GM15510 (cell line): ENCODE data around the gene INVS.

Experiments used
- POLR2A ChIP-seq: IDR thresholded peaks from 3 replicates; pipeline ENCODE4 v1.6.1; 2011; ENCODE audit warnings: borderline replicate concordance; ENCODE audit not compliant: insufficient read length; ENCODE audit errors: extremely low read depth

Gene INVS

GRCh38 chr9:100098887-100099721, at the start of gene INVS, which contains the start of gene ERP44:
Gene INVS, plus strand, starts transcription at chr9:100099243. Its CDS starts 5,279 bp downstream, at chr9:100104522.
Gene ERP44, minus strand, starts transcription at chr9:100099000. Its CDS starts 160 bp downstream, at chr9:100098840.
- peak; percentile 83 for TF ChIP-seq POLR2A

- TF ChIP-seq POLR2A, result no peak
Measured at GRCh38 chr9:100049551-100049950, 49.5 kb upstream of the INVS start.

GRCh38 chr9:100052375-100052774, 46.7 kb upstream of the INVS start:
- TF ChIP-seq POLR2A, result no peak

GRCh38 chr9:100056561-100056960, 42.5 kb upstream of the INVS start:
- no peak for TF ChIP-seq POLR2A

- no peak for TF ChIP-seq POLR2A
Measured at GRCh38 chr9:100057624-100058023, 41.4 kb upstream of the INVS start.

GRCh38 chr9:100058699-100059579, 40.1 kb upstream of the INVS start:
- no peak for TF ChIP-seq POLR2A

- TF ChIP-seq POLR2A, result no peak
Measured at GRCh38 chr9:100063185-100063584, 35.9 kb upstream of the INVS start.

- TF ChIP-seq POLR2A, result no peak
Measured at GRCh38 chr9:100064872-100065581, 34.0 kb upstream of the INVS start.

- TF ChIP-seq POLR2A, result no peak
Measured at GRCh38 chr9:100066539-100066938, 32.5 kb upstream of the INVS start.

- TF ChIP-seq POLR2A, result no peak
Measured at GRCh38 chr9:100070104-100071041, 28.7 kb upstream of the INVS start.

- TF ChIP-seq POLR2A, result no peak
Measured at GRCh38 chr9:100071271-100071670, 27.8 kb upstream of the INVS start.

- TF ChIP-seq POLR2A, result no peak
Measured at GRCh38 chr9:100072805-100073204, 26.2 kb upstream of the INVS start.

GRCh38 chr9:100074093-100074492, 24.9 kb upstream of the INVS start:
- no peak for TF ChIP-seq POLR2A

GRCh38 chr9:100074989-100075388, 24.1 kb upstream of the INVS start:
- no peak for TF ChIP-seq POLR2A

GRCh38 chr9:100082782-100083181, 16.3 kb upstream of the INVS start:
- TF ChIP-seq POLR2A, result no peak
